Common myeloid progenitor, CD34-positive (primary cell): ENCODE data around the gene OR10H5.

Experiments used
- CTCF ChIA-PET: fragments of 350-600 bp; sonication (Branson Sonifier 250); formaldehyde crosslinking; loops from one replicate; lab custom pipeline; 2021; ENCODE audit warnings: antibody characterized with exemption; lab: Charles Lee
- POLR2A ChIA-PET: fragments of 350-600 bp; sonication (Branson Sonifier 250); formaldehyde crosslinking; loops from one replicate; lab custom pipeline; 2021; ENCODE audit warnings: antibody characterized with exemption; lab: Charles Lee
- DNase-seq, 3 donors: peaks; one replicate each; pipeline versions ENCODE4 v3.0.0 to v3.0.0-alpha.2; 2013
- H3K27ac ChIP-seq, 2 experiments: 1 replicate in 1 of 2; 2 replicates in 1 of 2; pipeline ENCODE4 v1.7.0; 2013; ENCODE audit warnings: inconsistent platforms in 2 of 2, low read length in 2 of 2, mild to moderate bottlenecking in 2 of 2, low read depth in 1 of 2, moderate library complexity in 1 of 2; ENCODE audit not compliant: severe bottlenecking in 2 of 2, insufficient read depth in 1 of 2, poor library complexity in 1 of 2
- H3K27me3 ChIP-seq, 5 experiments: replicated peaks in 2 of 5; 1 replicate in 3 of 5; 2 replicates in 2 of 5; pipeline versions ENCODE4 v1.6.1 to v1.7.0; 2013; ENCODE audit warnings: low read length in 4 of 5, mild to moderate bottlenecking in 2 of 5, moderate library complexity in 2 of 5, inconsistent platforms in 1 of 5; ENCODE audit not compliant: insufficient read depth in 5 of 5, control insufficient read depth in 4 of 5
- H3K36me3 ChIP-seq, 4 experiments: 1 replicate in 2 of 4; 2 replicates in 2 of 4; pipeline versions ENCODE4 v1.6.1 to v1.7.0; 2013; ENCODE audit warnings: low read length in 3 of 4, control low read depth in 1 of 4, mild to moderate bottlenecking in 1 of 4; ENCODE audit not compliant: control insufficient read depth in 4 of 4, insufficient read depth in 4 of 4
- H3K4me1 ChIP-seq, 4 experiments: 1 replicate in 3 of 4; 2 replicates in 1 of 4; pipeline versions ENCODE4 v1.6.1 to v1.7.1; 2013; ENCODE audit warnings: low read length in 3 of 4, mild to moderate bottlenecking in 3 of 4, control low read depth in 1 of 4, inconsistent platforms in 1 of 4, moderate library complexity in 1 of 4; ENCODE audit not compliant: control insufficient read depth in 4 of 4, insufficient read depth in 4 of 4; ENCODE audit errors: control extremely low read depth in 1 of 4
- H3K4me3 ChIP-seq, 7 experiments: 1 replicate in 4 of 7; 2 replicates in 3 of 7; pipeline versions ENCODE4 v1.5.1 to v1.7.0; 2013; ENCODE audit warnings: mild to moderate bottlenecking in 7 of 7, low read length in 6 of 7, moderate library complexity in 6 of 7, inconsistent platforms in 2 of 7, low read depth in 2 of 7, control low read depth in 1 of 7; ENCODE audit not compliant: insufficient read depth in 4 of 7, control insufficient read depth in 1 of 7; ENCODE audit errors: extremely low read depth in 1 of 7
- H3K9me3 ChIP-seq, 5 experiments: 1 replicate in 4 of 5; 2 replicates in 1 of 5; pipeline versions ENCODE4 v1.6.1 to v1.7.1; 2013; ENCODE audit warnings: low read length in 4 of 5, mild to moderate bottlenecking in 2 of 5, inconsistent platforms in 1 of 5, low read depth in 1 of 5, moderate library complexity in 1 of 5; ENCODE audit not compliant: control insufficient read depth in 4 of 5, insufficient read depth in 2 of 5; ENCODE audit errors: control extremely low read depth in 1 of 5
- WGBS: methylation state at CpG from one replicate; pipeline ENCODE4 v1.1.5; 2013; ENCODE audit not compliant: insufficient coverage; 5-methylcytosine and 5-hydroxymethylcytosine counted together

The OR10H5 gene

DNA sequence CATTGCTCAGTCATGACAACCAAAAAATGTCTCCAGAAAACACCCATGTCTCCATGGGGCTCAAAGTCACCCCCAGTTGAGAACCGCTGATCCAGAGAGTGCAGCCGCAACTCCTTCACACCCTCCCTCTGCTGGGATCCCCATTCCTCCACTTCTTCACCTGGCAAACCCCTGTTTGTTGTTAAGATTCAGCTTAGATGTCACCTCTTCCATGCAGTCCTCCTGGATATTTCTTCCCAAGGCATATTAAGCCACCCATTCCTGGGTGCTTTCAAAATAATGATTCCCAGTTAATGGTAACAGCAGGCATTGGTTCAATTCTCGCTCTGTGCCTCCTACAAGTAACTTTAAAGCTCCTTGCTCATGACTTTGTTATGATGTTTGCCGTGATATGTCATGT, 24.0 kb downstream of the OR10H5 start:
- Histone ChIP-seq H3K4me1 (peaks cover 0 to 15% (median 6%) of the 10 kb centered on the region in 4 experiments), H3K4me3 (no peak overlapping the region)
- WGBS: 89% methylated on average over 4 of the region's 4 CpGs

DNA sequence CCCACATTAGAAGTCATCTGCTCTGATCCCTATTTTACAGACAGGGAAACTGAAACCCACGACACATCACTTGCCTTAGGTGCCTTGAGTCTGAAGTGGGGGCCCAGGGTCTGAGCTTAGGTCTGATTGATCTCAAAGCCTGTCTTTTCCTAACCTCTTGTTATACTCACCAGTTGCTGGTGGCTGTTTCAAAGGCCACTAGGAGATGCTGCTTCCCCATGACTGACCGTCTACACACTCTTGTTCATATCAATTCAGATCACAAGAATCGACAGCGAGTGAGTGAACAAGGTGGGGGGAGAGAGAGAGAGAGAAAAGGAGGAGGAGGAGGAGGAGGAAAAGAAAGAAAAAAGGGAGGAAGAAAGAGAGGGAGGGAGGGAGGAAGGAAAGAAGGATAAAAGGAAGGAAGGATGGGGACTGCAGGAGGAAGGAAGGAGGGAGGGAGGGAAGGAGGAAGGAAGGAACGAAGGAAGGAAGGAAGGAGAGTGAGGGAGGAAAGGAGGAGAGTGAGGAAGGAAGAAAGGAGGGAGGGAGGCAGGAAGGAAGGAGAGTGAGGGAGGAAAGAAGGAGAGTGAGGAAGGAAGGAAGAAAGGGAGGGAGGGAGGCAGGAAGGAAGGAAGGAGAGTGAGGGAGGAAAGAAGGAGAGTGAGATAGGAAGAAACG, 24.7 kb downstream of the OR10H5 start:
- ChIA-PET CTCF (interaction anchor here (0.7 to 2.5 kb wide), 14 partner anchors 23 to 304 kb away, joined by 3 to 17 read pairs (median 4); no protein-coding TSS in a partner anchor), POLR2A (no interaction called here)
- no peak overlapping the region for H3K4me3 ChIP-seq
- WGBS: 23% methylated on average over 4 of the region's 6 CpGs
- H3K27me3 ChIP-seq: peaks cover 0 to 22% (median 1%) of the 10 kb centered on the region in 5 experiments
- H3K27ac ChIP-seq: no peak overlapping the region
- peak; percentile 65 to 69 (median 65) for DNase-seq
- peaks cover 0 to 15% (median 6%) of the 10 kb centered on the region in 4 experiments for H3K4me1 ChIP-seq
- H3K9me3 ChIP-seq: no peaks in the 10 kb centered on the region
- no peaks in the 10 kb centered on the region for H3K36me3 ChIP-seq

More for the DNA sequence above, 24.0 kb downstream of the OR10H5 start:
- no peak for DNase-seq
- H3K36me3 ChIP-seq: no peaks in the 10 kb centered on the region
- no peaks in the 10 kb centered on the region for H3K9me3 ChIP-seq
- no peak overlapping the region for H3K27ac ChIP-seq
- CTCF ChIA-PET: interaction anchor here (0.7 to 2.5 kb wide), 15 partner anchors 24 to 305 kb away, joined by 3 to 17 read pairs (median 4); no protein-coding TSS in a partner anchor
- POLR2A ChIA-PET: no interaction called here
- peaks cover 0 to 24% (median 1%) of the 10 kb centered on the region in 5 experiments for H3K27me3 ChIP-seq

DNA sequence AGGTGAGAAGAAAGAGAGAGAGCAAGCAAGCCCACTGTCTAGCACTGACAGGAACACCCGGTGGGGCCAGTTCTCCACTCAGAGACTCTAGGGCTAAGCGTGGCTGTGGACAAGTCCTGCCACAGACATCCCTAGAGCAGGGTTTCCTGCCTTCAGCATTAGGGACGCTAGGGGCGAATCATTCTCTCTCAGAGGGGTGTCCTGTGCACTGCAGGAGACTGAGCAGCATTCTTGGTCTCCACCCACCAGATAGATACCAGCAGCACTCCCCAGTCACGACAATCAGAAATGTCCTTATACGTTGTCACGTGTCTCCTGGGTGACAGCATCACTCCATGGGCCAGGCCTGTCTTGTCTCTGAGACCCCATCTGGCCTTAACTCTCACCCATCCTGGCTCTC, 26.5 kb downstream of the OR10H5 start:
- CTCF ChIA-PET: no interaction called here
- POLR2A ChIA-PET: no interaction called here
- Histone ChIP-seq H3K9me3 (no peaks in the 10 kb centered on the region), H3K27ac (no peak overlapping the region), H3K36me3 (no peaks in the 10 kb centered on the region), H3K4me3 (no peak overlapping the region), H3K27me3 (peaks cover 0 to 20% (median 1%) of the 10 kb centered on the region in 5 experiments), H3K4me1 (peaks cover 0 to 15% (median 6%) of the 10 kb centered on the region in 4 experiments)
- WGBS: 55% methylated on average over 7 of the region's 7 CpGs
- peak in 1 of 3 donors; percentile 10 for DNase-seq

DNA sequence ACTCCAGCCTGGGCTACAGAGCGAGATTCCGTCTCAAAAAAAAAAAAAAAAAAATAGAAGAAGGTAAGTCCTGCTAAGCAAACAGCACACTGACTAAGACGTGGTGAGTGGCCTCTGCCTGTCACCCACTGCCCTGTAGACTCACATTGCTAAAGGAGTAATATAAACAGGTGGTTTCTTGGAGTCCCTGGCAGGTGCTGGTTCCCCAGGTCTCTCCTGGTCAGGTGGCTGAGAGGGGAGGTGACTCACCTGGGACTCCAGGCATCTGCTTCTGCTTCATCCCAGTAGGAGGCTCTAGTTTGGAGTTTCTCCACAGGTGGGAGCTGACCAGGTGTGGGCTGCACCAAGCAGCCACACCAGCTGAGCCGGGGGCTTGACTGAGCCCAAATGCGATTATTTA, 27.8 kb downstream of the OR10H5 start, which contains the start of gene OR10H1:
Gene OR10H1 (minus strand): TSS at position 359 of the 400 bp plus-strand sequence. CDS start 7,627 bp downstream, outside the sequence.
- no peak for DNase-seq
- Histone ChIP-seq H3K4me1 (peaks cover 0 to 15% (median 6%) of the 10 kb centered on the region in 4 experiments), H3K27ac (no peak within 1 kb of the TSS), H3K9me3 (no peaks in the 10 kb centered on the region), H3K4me3 (no peak within 1 kb of the TSS), H3K27me3 (peaks cover 0 to 20% (median 1%) of the 10 kb centered on the region in 5 experiments), H3K36me3 (no peaks in the 10 kb centered on the region)
- CTCF ChIA-PET: no interaction called here
- WGBS: 81% methylated on average over 3 of the region's 5 CpGs
- POLR2A ChIA-PET: interaction anchor here (0.5 kb wide), 1 partner anchor 194 kb away, joined by 4 read pairs; no protein-coding TSS in a partner anchor

DNA sequence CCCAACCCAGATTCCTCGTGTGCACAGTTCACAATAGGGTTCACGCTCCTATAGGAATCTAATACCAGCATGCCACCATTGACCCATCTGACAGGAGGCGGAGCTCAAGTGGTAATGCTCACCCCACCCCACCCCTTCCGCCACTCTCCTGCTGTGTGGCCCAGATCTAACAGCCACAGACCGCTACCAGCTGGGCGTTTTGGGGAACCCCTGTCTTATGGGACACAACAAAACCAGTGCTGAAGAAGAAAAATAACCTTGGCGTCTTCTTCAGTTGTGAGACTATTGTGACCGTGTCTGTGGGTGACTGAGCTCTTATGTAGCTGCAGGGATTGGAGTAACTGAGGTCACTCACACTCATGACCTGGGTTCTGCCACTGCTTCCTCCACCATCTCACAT, 33.2 kb downstream of the OR10H5 start:
- H3K4me1 ChIP-seq: no peaks in the 10 kb centered on the region
- ChIA-PET CTCF (interaction anchor here (1.6 kb wide), 1 partner anchor 16 kb away, joined by 4 read pairs; no protein-coding TSS in a partner anchor), POLR2A (no interaction called here)
- no peak overlapping the region for H3K4me3 ChIP-seq
- no peak for DNase-seq
- WGBS: 100% methylated on average over 5 of the region's 8 CpGs
- H3K36me3 ChIP-seq: no peaks in the 10 kb centered on the region
- H3K9me3 ChIP-seq: no peaks in the 10 kb centered on the region
- peaks cover 0 to 2% (median 0%) of the 10 kb centered on the region in 5 experiments for H3K27me3 ChIP-seq
- H3K27ac ChIP-seq: no peak overlapping the region

DNA sequence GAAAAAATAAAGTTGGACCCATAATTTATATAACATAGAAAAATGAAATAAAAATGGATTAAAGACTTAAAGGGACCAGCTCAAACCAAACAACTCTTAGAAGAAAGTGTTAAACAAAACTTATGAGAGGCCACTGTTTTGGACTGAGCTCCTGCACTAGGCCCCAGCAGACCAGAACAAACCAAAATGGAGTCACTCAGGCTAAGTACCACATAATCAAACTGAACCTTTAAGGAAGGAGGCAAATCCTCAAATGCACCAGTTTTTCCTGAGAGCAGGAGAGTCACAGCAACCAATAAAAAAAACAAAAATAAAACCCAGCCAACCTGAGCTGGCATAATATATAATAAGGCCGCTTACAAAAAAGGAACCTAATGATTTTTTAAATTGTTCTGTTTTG, 38.3 kb downstream of the OR10H5 start:
- ChIA-PET CTCF (interaction anchor here (1.3 kb wide), 1 partner anchor 16 kb away, joined by 4 read pairs; no protein-coding TSS in a partner anchor), POLR2A (no interaction called here)
- Histone ChIP-seq H3K27ac (no peak overlapping the region), H3K9me3 (no peaks in the 10 kb centered on the region), H3K4me1 (peaks cover 0 to 8% (median 3%) of the 10 kb centered on the region in 4 experiments), H3K36me3 (no peaks in the 10 kb centered on the region), H3K4me3 (no peak overlapping the region), H3K27me3 (no peaks in the 10 kb centered on the region)
- no CpG with 5 or more reads among the region's 1 CpG for WGBS
- DNase-seq: no peak

DNA sequence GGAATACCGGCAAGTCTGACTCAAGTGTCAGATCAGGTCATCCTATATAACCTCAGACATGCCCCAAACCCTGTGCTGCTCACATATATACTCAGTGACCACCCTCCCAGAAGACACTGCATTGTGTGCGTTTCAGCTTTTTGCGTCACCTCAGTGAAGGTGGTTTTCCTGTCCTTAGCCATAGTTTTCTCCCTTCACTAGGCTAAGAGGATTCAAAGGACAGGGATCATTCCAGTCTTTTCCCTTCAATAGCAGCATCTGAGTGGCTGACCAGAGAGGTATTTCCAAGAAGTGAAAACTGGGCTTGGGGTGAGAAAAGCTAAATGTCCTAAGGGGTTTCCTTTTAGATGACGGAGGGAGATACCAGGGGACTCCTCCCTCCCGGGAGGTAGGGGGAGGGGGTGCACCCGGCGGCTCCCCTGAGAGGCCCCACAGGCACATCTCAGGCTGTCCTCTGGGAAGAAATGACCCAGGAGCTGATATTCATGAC, 40.7 kb downstream of the OR10H5 start:
- 83% methylated on average over 4 of the region's 7 CpGs for WGBS
- Histone ChIP-seq H3K4me3 (no peak overlapping the region), H3K27ac (peak overlapping the region in 1 of 2 experiments; percentile 77), H3K4me1 (peaks cover 0 to 8% (median 3%) of the 10 kb centered on the region in 4 experiments), H3K27me3 (no peaks in the 10 kb centered on the region), H3K36me3 (no peaks in the 10 kb centered on the region), H3K9me3 (no peaks in the 10 kb centered on the region)
- DNase-seq: no peak
- ChIA-PET POLR2A (no interaction called here), CTCF (no interaction called here)
